T-helper 1 cell treated with Interleukin-12 subunit alpha and Interleukin-12 subunit beta and Interleukin-4 antibody, amounts not matched to agents 30 ng/mL and 1 ng/mL, for 36 hours (primary cell): Measurements from ENCODE around the gene SMAP1. TPM values are rescaled to one million over a fixed set of nuclear protein-coding genes. Genes with fewer than 3 reads are reported as not detected.

ENCODE experiments used
- intact Hi-C: fragments of 100-400 bp; cut with micrococcal nuclease; formaldehyde crosslinking; loops from one replicate; pipeline ENCODE4 v1.15.1; 2024
- total RNA-seq: library from RNA; stranded (reverse); gene quantifications from 2 replicates; pipeline ENCODE4 v1.2.3, GENCODE V29; 2022

Gene SMAP1
- total RNA-seq, 1 donor from 2014 or later, result 42.6 TPM

- intact Hi-C loops, result no loop called here
These were observed 171.9 kb downstream of the SMAP1 start for GRCh38 chr6:70839286-70840266.

GRCh38 chr6:70841112-70841511, 173.4 kb downstream of the SMAP1 start:
- intact Hi-C loops, result no loop called here

GRCh38 chr6:70842541-70842940, 174.9 kb downstream of the SMAP1 start:
- intact Hi-C loops, result no loop called here

GRCh38 chr6:70843328-70843918, 175.7 kb downstream of the SMAP1 start:
- intact Hi-C loops, result no loop called here

- intact Hi-C loops, result no loop called here
These were observed 176.6 kb downstream of the SMAP1 start for GRCh38 chr6:70844301-70844700.

- intact Hi-C loops, result no loop called here
These were observed 178.6 kb downstream of the SMAP1 start for GRCh38 chr6:70846207-70846835.

GRCh38 chr6:70847106-70848084, 179.7 kb downstream of the SMAP1 start:
- intact Hi-C loops, result no loop called here

- intact Hi-C loops, result no loop called here
These were observed 181.8 kb downstream of the SMAP1 start for GRCh38 chr6:70849348-70850069.

GRCh38 chr6:70852667-70853246, 185.1 kb downstream of the SMAP1 start:
- intact Hi-C loops, result no loop called here

- intact Hi-C loops, result no loop called here
These were observed 189.8 kb downstream of the SMAP1 start for GRCh38 chr6:70857387-70858077.

GRCh38 chr6:70860045-70860444, 192.4 kb downstream of the SMAP1 start:
- intact Hi-C loops, result no loop called here

- intact Hi-C loops, result no loop called here
These were observed 193.2 kb downstream of the SMAP1 start for GRCh38 chr6:70860920-70861319.

GRCh38 chr6:70863343-70863742, 195.7 kb downstream of the SMAP1 start:
- intact Hi-C loops, result no loop called here

- intact Hi-C loops, result no loop called here
These were observed 196.7 kb downstream of the SMAP1 start for GRCh38 chr6:70864401-70864800.

- intact Hi-C loops, result no loop called here
These were observed 204.8 kb downstream of the SMAP1 start for GRCh38 chr6:70872469-70872868.

- intact Hi-C loops, result no loop called here
These were observed 206.7 kb downstream of the SMAP1 start for GRCh38 chr6:70874181-70874913.

- intact Hi-C loops, result no loop called here
These were observed 211.8 kb downstream of the SMAP1 start for GRCh38 chr6:70879496-70879895.
